Neuron (in vitro differentiated cells): ENCODE data around the gene HDAC4.
"Not testable (repeated sequence)": the region's sequence is repeated elsewhere in the genome, so short reads cannot be mapped to it uniquely, and the experiment has no call there.

Experiments used
- H2AFZ ChIP-seq: one replicate; pipeline ENCODE4 v1.6.1; 2013; ENCODE audit warnings: low read depth, mild to moderate bottlenecking, inconsistent platforms, low read length, moderate library complexity
- H3K27me3 ChIP-seq: one replicate; pipeline ENCODE4 v1.6.1; 2013; ENCODE audit warnings: low read length; ENCODE audit not compliant: insufficient read depth
- H3K36me3 ChIP-seq: one replicate; pipeline ENCODE4 v1.6.1; 2013; ENCODE audit warnings: low read length; ENCODE audit not compliant: insufficient read depth
- H3K4me1 ChIP-seq: one replicate; pipeline ENCODE4 v1.6.1; 2013; ENCODE audit warnings: low read length; ENCODE audit not compliant: insufficient read depth
- H3K4me3 ChIP-seq: 2 replicates; pipeline ENCODE4 v1.5.1; 2013; ENCODE audit warnings: mild to moderate bottlenecking, low read length, moderate library complexity
- H3K9me3 ChIP-seq: one replicate; pipeline ENCODE4 v1.6.1; 2013; ENCODE audit warnings: low read length

The HDAC4 gene

GRCh38 chr2:239041062-239041461, 359.8 kb downstream of the HDAC4 start:
- Histone ChIP-seq H3K27me3 (no peaks in the 10 kb centered on the region), H3K36me3 (no peaks in the 10 kb centered on the region), H3K4me1 (peaks cover 4% of the 10 kb centered on the region), H3K9me3 (no peaks in the 10 kb centered on the region), H2AFZ (no peak overlapping the region), H3K4me3 (no peak overlapping the region)

- no peaks in the 10 kb centered on the region for H3K9me3 ChIP-seq
Observed at GRCh38 chr2:239040152-239040761, 360.6 kb downstream of the HDAC4 start.

GRCh38 chr2:239039479-239039861, 361.4 kb downstream of the HDAC4 start:
- no peak overlapping the region for H3K4me3 ChIP-seq
- H3K4me1 ChIP-seq = peaks cover 4% of the 10 kb centered on the region
- no peaks in the 10 kb centered on the region for H3K9me3 ChIP-seq

More at GRCh38 chr2:239040152-239040761, 360.6 kb downstream of the HDAC4 start:
- H3K27me3 ChIP-seq = no peaks in the 10 kb centered on the region
- peaks cover 4% of the 10 kb centered on the region for H3K4me1 ChIP-seq
- H2AFZ ChIP-seq = no peak overlapping the region
- no peak overlapping the region for H3K4me3 ChIP-seq
- H3K36me3 ChIP-seq = no peaks in the 10 kb centered on the region

GRCh38 chr2:239038773-239039478, 361.9 kb downstream of the HDAC4 start:
- no peaks in the 10 kb centered on the region for H3K27me3 ChIP-seq
- H2AFZ ChIP-seq = no peak overlapping the region
- no peaks in the 10 kb centered on the region for H3K9me3 ChIP-seq
- H3K4me1 ChIP-seq = peaks cover 4% of the 10 kb centered on the region
- no peak overlapping the region for H3K4me3 ChIP-seq
- H3K36me3 ChIP-seq = no peaks in the 10 kb centered on the region

More at GRCh38 chr2:239039479-239039861, 361.4 kb downstream of the HDAC4 start:
- Histone ChIP-seq H3K36me3 (no peaks in the 10 kb centered on the region), H3K27me3 (no peaks in the 10 kb centered on the region), H2AFZ (no peak overlapping the region)

GRCh38 chr2:239038284-239038683, 362.5 kb downstream of the HDAC4 start:
- not testable (repeated sequence) for H3K36me3 ChIP-seq, H3K9me3 ChIP-seq, H3K4me1 ChIP-seq, H3K4me3 ChIP-seq, H2AFZ ChIP-seq, H3K27me3 ChIP-seq

- no peaks in the 10 kb centered on the region for H3K27me3 ChIP-seq
- peaks cover 4% of the 10 kb centered on the region for H3K4me1 ChIP-seq
- no peak overlapping the region for H2AFZ ChIP-seq
- H3K36me3 ChIP-seq = no peaks in the 10 kb centered on the region
- no peak overlapping the region for H3K4me3 ChIP-seq
- H3K9me3 ChIP-seq = no peaks in the 10 kb centered on the region
Observed at GRCh38 chr2:239037559-239037910, 363.3 kb downstream of the HDAC4 start.

GRCh38 chr2:239036819-239037558, 363.8 kb downstream of the HDAC4 start:
- no peak overlapping the region for H2AFZ ChIP-seq
- no peaks in the 10 kb centered on the region for H3K36me3 ChIP-seq
- H3K4me3 ChIP-seq = no peak overlapping the region
- peaks cover 4% of the 10 kb centered on the region for H3K4me1 ChIP-seq
- H3K9me3 ChIP-seq = no peaks in the 10 kb centered on the region
- no peaks in the 10 kb centered on the region for H3K27me3 ChIP-seq

GRCh38 chr2:239035997-239036731, 364.7 kb downstream of the HDAC4 start:
- Histone ChIP-seq H2AFZ (no peak overlapping the region), H3K9me3 (no peaks in the 10 kb centered on the region)

GRCh38 chr2:239035361-239035814, 365.4 kb downstream of the HDAC4 start:
- H3K9me3 ChIP-seq = no peaks in the 10 kb centered on the region
- H3K27me3 ChIP-seq = no peaks in the 10 kb centered on the region
- H3K36me3 ChIP-seq = no peaks in the 10 kb centered on the region
- H3K4me1 ChIP-seq = peaks cover 4% of the 10 kb centered on the region
- no peak overlapping the region for H3K4me3 ChIP-seq
- no peak overlapping the region for H2AFZ ChIP-seq

More at GRCh38 chr2:239035997-239036731, 364.7 kb downstream of the HDAC4 start:
- Histone ChIP-seq H3K36me3 (no peaks in the 10 kb centered on the region), H3K4me3 (no peak overlapping the region), H3K27me3 (no peaks in the 10 kb centered on the region), H3K4me1 (peaks cover 4% of the 10 kb centered on the region)

- Histone ChIP-seq H2AFZ (no peak overlapping the region), H3K36me3 (no peaks in the 10 kb centered on the region), H3K27me3 (no peaks in the 10 kb centered on the region), H3K4me3 (no peak overlapping the region), H3K4me1 (no peaks in the 10 kb centered on the region), H3K9me3 (no peaks in the 10 kb centered on the region)
Observed at GRCh38 chr2:239034561-239035341, 366.1 kb downstream of the HDAC4 start.

- no peak overlapping the region for H2AFZ ChIP-seq
- no peaks in the 10 kb centered on the region for H3K27me3 ChIP-seq
- no peaks in the 10 kb centered on the region for H3K4me1 ChIP-seq
- no peak overlapping the region for H3K4me3 ChIP-seq
- no peaks in the 10 kb centered on the region for H3K9me3 ChIP-seq
- no peaks in the 10 kb centered on the region for H3K36me3 ChIP-seq
Observed at GRCh38 chr2:239033801-239034560, 366.8 kb downstream of the HDAC4 start.

GRCh38 chr2:239029958-239030357, 370.9 kb downstream of the HDAC4 start:
- Histone ChIP-seq H3K4me3 (no peak overlapping the region), H3K27me3 (no peaks in the 10 kb centered on the region), H3K4me1 (no peaks in the 10 kb centered on the region), H3K9me3 (no peaks in the 10 kb centered on the region), H3K36me3 (no peaks in the 10 kb centered on the region), H2AFZ (no peak overlapping the region)
